HG02938 (cell line): ENCODE data around the gene GSTP1.

Experiments
- ATAC-seq: cut with Tn5 transposase; IDR thresholded peaks from one replicate; pipeline ENCODE4 v1.9.1; 2021; ENCODE audit warnings: mild to moderate bottlenecking, moderate library complexity; ENCODE audit not compliant: unreplicated experiment

The GSTP1 gene

GRCh38 chr11:67628710-67629385, 45.2 kb downstream of the GSTP1 start:
- no peak for ATAC-seq

- peak; percentile 39 for ATAC-seq
Measured at GRCh38 chr11:67629386-67630227, 46.0 kb downstream of the GSTP1 start, which contains the start of gene NUDT8. Gene NUDT8, minus strand, starts transcription at chr11:67629937. Its CDS starts 26 bp downstream, at chr11:67629911.

DNA sequence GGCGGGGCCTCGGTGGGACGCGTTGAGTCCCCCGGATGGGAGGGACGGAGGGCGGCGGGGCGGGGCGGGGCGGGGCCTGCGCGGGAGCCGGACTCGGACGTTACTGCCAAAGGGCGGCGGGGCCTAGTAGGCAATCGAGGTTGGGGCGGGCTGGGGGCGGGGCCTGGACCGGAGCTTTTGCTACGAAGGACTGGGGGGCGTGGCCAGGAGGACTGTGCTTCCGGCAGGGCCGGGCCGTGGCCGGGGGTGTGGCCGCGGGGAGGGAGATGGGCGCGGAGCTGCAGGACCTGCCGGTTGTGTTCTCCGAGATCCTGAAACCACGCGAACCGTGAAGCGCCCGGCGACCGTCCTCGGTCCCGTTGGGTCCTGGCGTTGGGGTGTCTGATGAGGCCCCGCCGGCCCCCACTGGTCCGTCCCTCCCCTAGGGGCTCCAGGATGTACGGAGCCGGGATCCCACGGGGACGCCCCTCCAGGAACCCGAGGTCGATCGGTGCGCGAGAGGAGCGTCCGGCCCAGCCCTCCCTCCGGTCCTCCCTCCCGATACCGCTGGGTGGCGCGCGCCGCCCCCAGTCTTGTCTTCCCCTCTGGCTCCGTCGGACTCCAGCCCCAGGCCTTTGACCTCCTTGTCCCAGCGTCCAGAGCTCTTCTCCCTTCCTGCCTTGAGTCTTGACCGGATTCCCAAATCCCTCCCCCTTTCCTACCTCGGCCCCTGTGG, 46.8 kb downstream of the GSTP1 start:
- ATAC-seq = peak; percentile 46

DNA sequence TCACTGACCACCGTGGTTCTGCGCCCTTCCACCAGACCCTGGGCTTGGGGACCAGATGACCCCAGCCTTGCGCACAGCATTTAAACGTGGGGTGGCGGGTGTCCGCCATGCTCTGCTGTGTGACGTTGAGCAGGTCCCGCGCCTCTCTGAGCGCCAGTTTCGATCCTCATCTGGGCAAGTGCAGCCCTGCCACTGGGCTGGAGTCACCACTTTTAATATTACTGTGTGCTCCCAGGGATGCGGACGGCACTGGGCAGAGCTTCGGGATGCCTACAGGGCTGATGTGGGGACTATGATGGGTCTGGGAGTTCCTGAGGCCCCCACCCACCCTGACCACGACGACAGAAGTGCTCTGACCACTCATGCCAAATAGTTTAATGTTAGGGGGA, 47.3 kb downstream of the GSTP1 start:
- no peak for ATAC-seq

DNA sequence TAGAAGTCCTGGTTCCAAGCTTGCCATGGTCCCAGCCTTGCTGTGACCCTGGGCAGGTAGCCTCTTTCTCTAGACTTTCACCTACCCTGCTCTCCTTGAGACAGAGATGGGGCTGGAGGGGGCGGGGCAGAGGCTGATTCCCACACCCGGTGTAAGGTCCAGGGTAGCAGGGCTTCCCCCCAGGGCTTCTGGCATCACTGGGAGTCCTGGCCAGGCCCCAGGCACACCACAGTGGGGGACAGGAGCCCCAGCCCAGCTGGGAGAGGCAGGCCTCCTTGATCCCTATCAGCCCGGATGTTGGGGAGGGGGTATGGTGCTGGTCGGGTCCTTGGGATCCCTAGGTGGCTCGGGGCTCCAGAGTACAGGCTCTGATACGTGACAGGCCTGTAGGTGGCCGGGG, 47.8 kb downstream of the GSTP1 start:
- ATAC-seq = no peak

DNA sequence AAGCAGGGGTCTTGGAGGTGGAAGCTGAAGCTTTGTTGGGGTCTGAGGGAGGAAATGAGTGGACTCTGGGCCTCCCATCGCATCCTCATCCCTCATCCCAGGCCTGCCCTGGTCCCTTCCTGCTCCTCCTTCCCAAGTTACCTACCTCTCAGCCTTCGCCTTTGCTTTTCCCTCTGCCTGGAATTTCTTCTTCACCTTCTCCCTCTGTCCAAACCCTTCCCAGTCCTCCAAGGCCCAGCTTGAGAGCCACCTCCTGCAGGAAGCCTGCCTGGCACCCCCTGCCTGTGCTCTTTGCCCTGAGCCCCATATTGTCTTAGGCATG, 48.2 kb downstream of the GSTP1 start:
- ATAC-seq = no peak

DNA sequence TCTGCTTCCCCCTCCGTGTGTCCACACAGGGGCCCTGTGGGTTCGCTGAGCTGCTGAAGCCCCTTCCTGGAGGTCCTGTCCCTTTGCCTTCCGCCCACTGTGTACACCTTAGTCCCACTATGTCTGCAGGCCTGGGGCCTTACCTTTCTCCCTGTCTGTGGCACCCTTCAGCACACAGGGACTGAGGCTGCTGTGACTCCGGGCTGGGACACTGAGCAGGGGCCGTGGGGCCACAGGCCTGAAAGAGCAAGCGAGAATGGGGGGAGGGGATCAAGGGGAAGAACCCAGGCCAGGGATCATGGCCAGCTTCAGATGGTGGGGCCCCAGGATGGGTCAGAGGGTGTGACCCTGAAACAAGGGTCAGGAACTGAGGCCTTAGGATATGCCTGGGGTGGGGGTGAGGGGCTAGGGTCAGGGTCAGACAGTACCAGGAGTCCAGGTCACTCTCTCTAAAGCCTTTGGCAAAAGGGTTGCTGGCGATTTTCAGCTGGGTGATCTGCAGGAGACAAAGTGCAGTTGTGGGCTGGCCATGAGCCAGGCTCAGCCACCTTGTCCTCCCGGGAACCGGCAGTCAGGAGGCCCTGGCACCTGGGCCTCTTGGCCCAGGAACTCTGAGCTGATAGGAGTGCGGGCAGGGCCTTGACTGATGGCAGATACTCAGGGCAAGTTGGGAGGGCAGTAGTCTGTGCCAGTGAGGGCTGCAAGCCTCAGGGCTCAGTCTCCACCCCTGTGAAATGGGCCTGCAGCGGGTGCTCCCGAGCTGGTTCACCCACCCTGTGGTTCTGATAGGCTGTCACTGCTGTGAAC, 48.8 kb downstream of the GSTP1 start:
- ATAC-seq = no peak

DNA sequence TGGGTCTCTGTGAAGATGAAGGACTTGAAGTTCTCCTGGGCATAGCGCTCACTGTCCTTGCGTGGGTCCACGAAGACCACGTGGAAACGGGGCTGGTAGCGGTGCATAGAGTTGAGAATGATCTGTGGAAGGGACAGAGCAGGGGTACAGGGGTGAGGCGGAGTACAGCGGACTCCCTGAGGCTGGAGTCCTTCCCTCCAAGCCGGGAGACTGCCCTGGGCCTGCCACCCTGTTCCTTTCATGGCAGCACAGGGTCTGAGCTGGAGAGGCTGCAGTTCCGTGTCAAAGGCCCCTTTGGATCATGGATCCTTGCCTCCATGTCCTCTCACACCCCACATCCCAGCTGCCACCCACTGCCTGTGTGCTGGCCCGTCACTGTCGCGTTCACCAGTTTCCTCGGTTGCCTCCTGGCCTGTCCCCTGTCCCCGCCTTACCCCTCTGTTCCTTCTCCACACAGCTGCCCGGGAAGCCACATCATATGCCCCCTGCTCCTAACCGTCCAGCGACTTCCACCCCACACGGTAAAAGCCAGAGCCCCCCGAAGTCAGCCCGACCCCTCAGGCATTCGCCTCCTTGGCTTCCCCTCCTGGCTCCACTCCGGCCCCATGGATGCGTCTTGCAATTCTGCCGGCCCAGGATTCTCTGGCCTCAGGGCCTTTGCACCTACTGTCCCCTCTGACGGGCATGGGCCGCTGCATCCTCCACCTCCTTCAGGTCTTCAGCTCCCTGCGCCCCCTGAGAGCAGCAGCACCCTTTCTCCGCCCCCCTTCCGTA, 49.6 kb downstream of the GSTP1 start:
- no peak for ATAC-seq

DNA sequence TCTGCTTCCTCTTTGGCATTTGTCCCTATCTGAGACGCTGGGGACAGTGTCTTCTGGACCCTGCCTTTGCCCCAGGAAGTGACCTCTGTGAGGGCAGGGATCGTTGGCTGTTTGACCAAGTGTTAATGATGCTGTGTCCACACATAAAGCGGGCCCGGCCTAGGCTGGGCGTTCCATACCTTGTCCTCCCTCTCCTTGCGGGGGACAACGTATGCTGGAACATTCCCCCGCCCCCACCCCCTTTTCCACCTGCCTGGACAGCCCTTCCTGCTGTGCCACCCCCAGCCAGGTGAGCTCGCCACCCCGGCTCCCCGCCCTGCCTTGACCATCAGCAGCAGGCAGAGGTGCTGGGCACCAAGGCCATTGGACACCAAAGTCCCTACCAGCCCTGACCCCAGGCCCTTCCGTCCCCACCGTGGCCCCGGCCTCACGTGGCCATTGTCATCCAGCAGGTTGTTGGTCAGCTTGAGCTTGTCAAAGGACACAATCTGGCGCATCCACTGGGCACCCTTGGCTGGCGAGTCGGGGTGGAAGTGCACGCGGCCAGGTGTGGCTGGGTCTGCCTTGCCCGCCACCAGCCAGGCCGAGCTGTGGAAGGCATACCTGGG, 50.2 kb downstream of the GSTP1 start:
- ATAC-seq = no peak

DNA sequence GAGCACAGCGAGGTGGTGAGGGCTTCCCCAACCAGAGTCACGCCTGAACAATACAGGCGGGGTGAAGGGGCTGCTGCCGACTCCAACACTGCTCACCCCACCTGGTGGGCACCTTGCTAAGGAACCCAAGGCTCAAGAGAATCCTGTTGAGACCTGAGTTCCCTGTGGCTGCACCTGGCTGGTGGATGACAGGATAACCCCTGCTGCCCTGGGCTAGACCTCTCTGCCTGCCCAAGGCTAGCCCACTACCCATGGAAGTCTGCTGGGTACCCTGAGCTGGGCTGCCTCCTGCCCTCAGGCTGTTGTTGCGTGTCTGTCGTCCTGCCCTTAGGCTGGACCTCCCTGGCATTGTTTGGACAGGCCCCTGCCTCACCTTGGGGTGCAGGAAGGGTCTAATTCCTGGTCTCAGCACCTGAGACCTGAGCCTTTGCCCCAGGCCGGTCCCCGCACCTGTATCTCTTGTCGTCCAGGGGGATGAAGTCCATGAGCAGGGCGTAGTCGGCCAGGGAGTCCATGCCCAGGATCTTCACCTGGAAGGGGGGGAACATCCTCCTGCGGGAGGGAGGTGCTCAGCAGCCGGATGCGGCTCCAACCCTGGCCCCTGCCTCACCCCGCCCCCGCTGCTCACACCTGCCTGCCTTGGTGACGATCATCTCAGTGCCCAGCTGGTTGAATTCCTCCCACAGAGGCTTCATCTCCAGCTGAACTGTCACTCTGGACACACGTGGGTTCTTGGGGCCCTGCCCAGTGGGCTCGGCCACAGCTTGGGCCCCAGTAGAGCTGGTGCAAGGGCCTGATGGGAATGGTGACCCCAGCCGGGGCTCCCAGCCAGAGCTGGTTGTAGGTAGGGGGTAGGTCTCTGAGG, 51.0 kb downstream of the GSTP1 start:
- ATAC-seq = no peak

GRCh38 chr11:67635231-67635521, 51.6 kb downstream of the GSTP1 start:
- no peak for ATAC-seq
